K562 (cell line): ENCODE measurements around the gene CPSF4L. TPM values are rescaled to one million over a fixed set of nuclear protein-coding genes. Genes with fewer than 3 reads are reported as not detected.

ENCODE experiments used
- ATAC-seq: fragments of 200-7000 bp; cut with Tn5 transposase; 3 replicates; pipeline ENCODE4 v1.9.1; 2020; ENCODE audit warnings: moderate library complexity
- BruUV-seq: library from RNA; stranded (reverse); fragments of 400-500 nt; replicated peaks from 2 replicates; lab custom pipeline; 2021; lab: Mats Ljungman, UMichigan
- CTCF ChIA-PET: fragments of 300-600 bp; formaldehyde crosslinking; extraction: SDS; loops from one replicate; lab custom pipeline; 2021; ENCODE audit warnings: low intra/inter-chr PET ratio; lab: Yijun Ruan, JAX
- POLR2A ChIA-PET: fragments of 300-600, 350-650 bp; sonication (Branson Sonifier 250); formaldehyde crosslinking; extraction: SDS; loops from one replicate; lab custom pipeline; 2021; ENCODE audit warnings: antibody characterized with exemption, inconsistent platforms; lab: Yijun Ruan, JAX
- DNase-seq, 4 experiments: peaks; one replicate each; pipeline versions ENCODE4 v3.0.0 to v3.0.0-alpha.2; 2011 to 2018; ENCODE audit warnings: low spot score in 3 of 4, mixed read lengths in 3 of 4; ENCODE audit errors: extremely low read depth in 1 of 4
- FAIRE-seq: peaks from 2 replicates; lab custom pipeline; 2011; peaks lifted over from hg19 to GRCh38; lab: Jason Lieb, UNC
- H2AFZ ChIP-seq: 2 replicates; pipeline ENCODE4 v1.6.0; 2011; ENCODE audit warnings: low read depth, low read length, control low read depth, inconsistent platforms
- H3K27ac ChIP-seq: fragments of 200-600 bp; 3 replicates; pipeline ENCODE4 v1.8.0; 2011; ENCODE audit warnings: low read depth, mild to moderate bottlenecking, control low read depth, inconsistent platforms, low read length, moderate library complexity, mixed read lengths; ENCODE audit errors: extremely low read depth
- H3K27me3 ChIP-seq, 2 experiments: fragments of 300-600 bp in 1 of 2; 2 replicates in 1 of 2; 3 replicates in 1 of 2; pipeline versions ENCODE4 v1.6.0 to v1.8.0; 2011; ENCODE audit warnings: inconsistent platforms in 2 of 2, low read length in 2 of 2, mild to moderate bottlenecking in 1 of 2, mixed read lengths in 1 of 2, moderate library complexity in 1 of 2; ENCODE audit not compliant: control insufficient read depth in 2 of 2, insufficient read depth in 2 of 2
- H3K36me3 ChIP-seq: fragments of 300-600 bp; 3 replicates; pipeline ENCODE4 v1.8.0; 2011; ENCODE audit warnings: mild to moderate bottlenecking, low read length, inconsistent platforms; ENCODE audit not compliant: control insufficient read depth, insufficient read depth
- H3K4me1 ChIP-seq, 2 experiments: fragments of 200-600 bp in 1 of 2; replicated peaks in 1 of 2; 2 replicates in 1 of 2; 3 replicates in 1 of 2; pipeline versions ENCODE4 v1.5.1 to v1.8.0; 2011; ENCODE audit warnings: inconsistent platforms in 2 of 2, low read length in 2 of 2, mild to moderate bottlenecking in 1 of 2, mixed read lengths in 1 of 2, moderate library complexity in 1 of 2; ENCODE audit not compliant: control insufficient read depth in 2 of 2, insufficient read depth in 2 of 2
- H3K4me2 ChIP-seq: 2 replicates; pipeline ENCODE4 v1.6.1; 2011; ENCODE audit warnings: low read length, control low read depth, inconsistent platforms, mixed read lengths; ENCODE audit not compliant: insufficient read depth
- H3K4me3 ChIP-seq: fragments of 200-600 bp; sonication (generic), shearing (Covaris generic); 2 replicates; pipeline ENCODE4 v1.5.1; 2016; ENCODE audit warnings: control low read depth, inconsistent platforms
- H3K79me2 ChIP-seq: fragments of 200-600 bp; 3 replicates; pipeline ENCODE4 v1.8.0; 2011; ENCODE audit warnings: low read length, inconsistent platforms; ENCODE audit not compliant: control insufficient read depth, insufficient read depth
- H3K9ac ChIP-seq, 2 experiments: 2 replicates each; pipeline versions ENCODE4 v1.6.0 to v1.6.1; 2011; ENCODE audit warnings: low read depth in 2 of 2, low read length in 2 of 2, control low read depth in 1 of 2, inconsistent platforms in 1 of 2, mild to moderate bottlenecking in 1 of 2, mixed read lengths in 1 of 2; ENCODE audit not compliant: insufficient read depth in 1 of 2
- H3K9me1 ChIP-seq: one replicate; pipeline ENCODE4 v1.6.0; 2011; ENCODE audit warnings: inconsistent platforms, mild to moderate bottlenecking, low read length, moderate library complexity; ENCODE audit not compliant: control insufficient read depth, insufficient read depth
- H3K9me3 ChIP-seq: replicated peaks from 2 replicates; pipeline ENCODE4 v1.5.1; 2011; ENCODE audit warnings: low read depth, low read length, inconsistent platforms; ENCODE audit not compliant: control insufficient read depth, insufficient read depth
- H4K20me1 ChIP-seq: replicated peaks from 2 replicates; pipeline ENCODE4 v1.6.1; 2011; ENCODE audit warnings: low read length, inconsistent platforms, mixed read lengths; ENCODE audit not compliant: control insufficient read depth, insufficient read depth
- CHD2 ChIP-seq: IDR thresholded peaks from 2 replicates; pipeline ENCODE4 v1.6.1; 2011; ENCODE audit warnings: low read depth, low read length
- CREB5 ChIP-seq: fragments of 250-450 bp; sonication (Bioruptor Pico); IDR thresholded peaks from 2 replicates; pipeline ENCODE4 v1.5.0; 2020; ENCODE audit warnings: mild to moderate bottlenecking
- ESRRB ChIP-seq: fragments of 250-450 bp; sonication (Bioruptor Pico); IDR thresholded peaks from 2 replicates; pipeline ENCODE4 v1.5.0; 2020; ENCODE audit warnings: mild to moderate bottlenecking, moderate library complexity, borderline replicate concordance
- ETV1 ChIP-seq: fragments of 450-650 bp; conservative IDR thresholded peaks from 2 replicates; pipeline ENCODE4 v1.6.1; 2016; ENCODE audit warnings: missing genetic modification characterization, control low read depth, low read depth, missing compliant biosample characterization
- JUN ChIP-seq, 2 experiments: sonication (generic) in 1 of 2; formaldehyde crosslinking in 1 of 2; IDR thresholded peaks; 2 replicates each; pipeline versions ENCODE4 v1.6.1 to v1.8.0; 2012 to 2022; ENCODE audit warnings: borderline replicate concordance in 2 of 2, mild to moderate bottlenecking in 2 of 2, improper control_type of control experiment in 1 of 2, low read depth in 1 of 2, low read length in 1 of 2, missing genetic modification reagents in 1 of 2
- KHSRP ChIP-seq: fragments of 450-650 bp; IDR thresholded peaks from 2 replicates; pipeline ENCODE4 v1.6.1; 2017
- MAFG ChIP-seq: fragments of 450-650 bp; conservative IDR thresholded peaks from 2 replicates; pipeline ENCODE4 v1.6.1; 2016; ENCODE audit warnings: missing genetic modification characterization, missing compliant biosample characterization
- SFPQ ChIP-seq: fragments of 200-400 bp; formaldehyde crosslinking; IDR thresholded peaks from 2 replicates; pipeline ENCODE4 v1.6.1; 2017; ENCODE audit warnings: mild to moderate bottlenecking, low read depth, low read length, moderate library complexity
- SLC30A9 ChIP-seq: fragments of 250-450 bp; sonication (Bioruptor Pico); IDR thresholded peaks from 2 replicates; pipeline ENCODE4 v1.8.0; 2022; ENCODE audit warnings: mild to moderate bottlenecking, moderate library complexity
- SREBF1 ChIP-seq: fragments of 150-350 bp; IDR thresholded peaks from 2 replicates; pipeline ENCODE4 v1.6.1; 2014; ENCODE audit warnings: antibody characterized with exemption, low read depth, low read length, borderline replicate concordance
- TAL1 ChIP-seq: fragments of 450-650 bp; IDR thresholded peaks from 2 replicates; pipeline ENCODE4 v1.6.1; 2016; ENCODE audit warnings: mild to moderate bottlenecking
- TCF3 ChIP-seq: sonication (generic); formaldehyde crosslinking; IDR thresholded peaks from 2 replicates; pipeline ENCODE4 v1.4.0; 2020; ENCODE audit warnings: mild to moderate bottlenecking, missing genetic modification reagents
- TEAD4 ChIP-seq, 2 experiments: sonication (generic) in 1 of 2; formaldehyde crosslinking in 1 of 2; IDR thresholded peaks; 2 replicates each; pipeline versions ENCODE4 v1.6.1 to v1.8.0; 2012 to 2022; ENCODE audit warnings: borderline replicate concordance in 1 of 2, inconsistent platforms in 1 of 2, low read length in 1 of 2, mild to moderate bottlenecking in 1 of 2, missing genetic modification reagents in 1 of 2
- TFAP4 ChIP-seq: sonication (generic); formaldehyde crosslinking; IDR thresholded peaks from 2 replicates; pipeline ENCODE4 v1.8.0; 2022; ENCODE audit warnings: missing genetic modification reagents, mild to moderate bottlenecking, moderate library complexity, borderline replicate concordance
- ZNF277 ChIP-seq: fragments of 250-450 bp; sonication (Bioruptor Pico); IDR thresholded peaks from 2 replicates; pipeline ENCODE4 v1.8.0; 2022; ENCODE audit warnings: inconsistent platforms, mild to moderate bottlenecking, moderate library complexity, borderline replicate concordance
- in situ Hi-C: fragments of 300-500 bp; cut with MboI; formaldehyde crosslinking; loops from 4 replicates; pipeline ENCODE4 v1.15.0; 2018; ENCODE audit warnings: inconsistent platforms, mixed read lengths
- intact Hi-C: fragments of 100-400 bp; cut with micrococcal nuclease; formaldehyde crosslinking; loops from 2 replicates; pipeline ENCODE4 v1.14.2; 2022
- polyA plus RNA-seq, 8 experiments: library from polyadenylated mRNA; depleted of rRNA in 4 of 8; stranded (reverse) in 5 of 8; unstranded in 3 of 8; fragments of >200 nt; fragmentation: Nextera tagmentation in 2 of 8; fragmentation: Illumina TruSeq in 1 of 8; extraction: Ambion mirVana in 2 of 8; extraction: Trizol in 1 of 8; gene quantifications; 2 replicates each; pipeline versions ENCODE4 v1.2.1 to v1.2.3, GENCODE V29; 2011 to 2014; ENCODE audit warnings: inconsistent platforms in 1 of 8, missing spikeins in 1 of 8
- total RNA-seq, 7 experiments: library from RNA; depleted of rRNA in 6 of 7; stranded (reverse); fragments of >200 nt in 6 of 7; fragmentation: Illumina TruSeq in 2 of 7; extraction: Trizol in 2 of 7; gene quantifications; 2 replicates each; pipeline versions ENCODE4 v1.2.1 to v1.2.3, GENCODE V29; 2011 to 2021; ENCODE audit warnings: low replicate concordance in 1 of 7
- TF ChIP-seq, protein P1 (sequence below): fragments of 250-450 bp; sonication (Bioruptor Pico); IDR thresholded peaks from 2 replicates; pipeline ENCODE4 v1.4.0; 2020

CPSF4L gene
- total and polyA plus RNA-seq, 9 of the 15 experiments (the other 6 are each of a cell fraction or from before 2014, with no cell fraction given) = not detected

DNA sequence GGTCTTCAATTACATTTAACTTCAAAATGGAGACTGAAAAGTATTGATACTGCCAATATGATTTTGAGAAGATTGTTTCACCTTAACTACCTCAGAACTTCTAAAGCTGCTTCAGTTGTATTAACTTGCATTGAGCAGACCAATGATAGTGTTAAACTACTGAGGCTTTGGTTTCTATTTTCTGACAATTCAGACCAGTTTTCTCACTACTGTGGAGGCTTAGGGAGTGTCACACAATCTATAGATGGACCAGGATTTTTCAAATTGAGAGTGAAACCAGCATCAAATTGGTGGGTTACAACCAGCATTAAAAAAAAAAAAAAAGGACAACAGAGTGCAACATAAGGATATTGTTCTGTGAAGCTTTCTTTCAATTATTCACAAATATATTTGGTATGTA lies 47.7 kb downstream of the CPSF4L start:
- no peak overlapping the region for H3K4me3 ChIP-seq
- no peaks in the 10 kb centered on the region for H3K27me3 ChIP-seq
- CTCF ChIA-PET = no interaction called here
- FAIRE-seq (no peak), ATAC-seq (no peak), DNase-seq (no peak)
- POLR2A ChIA-PET = interaction anchor here (0.7 to 2.2 kb wide), 3 partner anchors 9 to 18 kb away, joined by 3 to 8 read pairs (median 4); a partner anchor contains a TSS
- 0 out of 2 replicates have a peak, but pooled peaks cover 11% of the 10 kb centered on the region for H4K20me1 ChIP-seq
- peaks cover 37% of the 10 kb centered on the region for H3K79me2 ChIP-seq
- H3K9me1 ChIP-seq = no peaks in the 10 kb centered on the region
- H3K4me1 ChIP-seq = peaks cover 9 to 11% of the 10 kb centered on the region in 2 experiments; a peak in 4 of 5 replicates
- no peak overlapping the region for H3K4me2 ChIP-seq
- H3K9ac ChIP-seq = no peak overlapping the region
- no TSS peak for BruUV-seq
- H3K9me3 ChIP-seq = no peaks in the 10 kb centered on the region
- intact Hi-C loops (no loop called here), in situ Hi-C loops (no loop called here)
- no peak overlapping the region for H3K27ac ChIP-seq
- H2AFZ ChIP-seq = no peak overlapping the region
- H3K36me3 ChIP-seq = peaks cover 50% of the 10 kb centered on the region
- TF ChIP-seq JUN (IDR thresholded peaks at IDR 0.05; ENCODE audit: borderline replicate concordance, low read depth, low read length) (no peak), JUN (CRISPR knock-in tag; IDR thresholded peaks at IDR 0.05; ENCODE audit: borderline replicate concordance) (no peak), MAFG (no peak), SREBF1 (no peak), TEAD4 (IDR thresholded peaks at IDR 0.05; ENCODE audit: low read length) (no peak), TEAD4 (CRISPR knock-in tag; IDR thresholded peaks at IDR 0.05; ENCODE audit: borderline replicate concordance) (no peak), CHD2 (no peak), ESRRB (CRISPR knock-in tag) (no peak), TAL1 (no peak), ETV1 (tag) (no peak), ZNF277 (CRISPR knock-in tag) (no peak), KHSRP (no peak), TCF3 (CRISPR knock-in tag) (no peak), TFAP4 (CRISPR knock-in tag) (no peak), SLC30A9 (no peak), CREB5 (no peak), SFPQ (no peak)
- TF ChIP-seq, protein P1, sequence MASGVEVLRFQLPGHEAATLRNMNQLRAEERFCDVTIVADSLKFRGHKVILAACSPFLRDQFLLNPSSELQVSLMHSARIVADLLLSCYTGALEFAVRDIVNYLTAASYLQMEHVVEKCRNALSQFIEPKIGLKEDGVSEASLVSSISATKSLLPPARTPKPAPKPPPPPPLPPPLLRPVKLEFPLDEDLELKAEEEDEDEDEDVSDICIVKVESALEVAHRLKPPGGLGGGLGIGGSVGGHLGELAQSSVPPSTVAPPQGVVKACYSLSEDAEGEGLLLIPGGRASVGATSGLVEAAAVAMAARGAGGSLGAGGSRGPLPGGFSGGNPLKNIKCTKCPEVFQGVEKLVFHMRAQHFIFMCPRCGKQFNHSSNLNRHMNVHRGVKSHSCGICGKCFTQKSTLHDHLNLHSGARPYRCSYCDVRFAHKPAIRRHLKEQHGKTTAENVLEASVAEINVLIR = no peak
